ENCODE data around the gene TMEM190. TPM values are rescaled to one million over a fixed set of nuclear protein-coding genes. Genes with fewer than 3 reads are reported as not detected.

Gene TMEM190
- total and polyA plus RNA-seq, 9 of the 15 experiments (the other 6 are each of a cell fraction or from before 2014, with no cell fraction given): not detected

GRCh38 chr19:55391191-55391670 is 14.6 kb downstream of the TMEM190 start (continued):
- TF ChIP-seq CCNT2 (IDR thresholded peaks at IDR 0.05; ENCODE audit: borderline replicate concordance, extremely low read depth, insufficient read length, low read depth, low read length): no peak
- TF ChIP-seq THAP12 (CRISPR knock-in tag; IDR thresholded peaks at IDR 0.05): 0 out of 2 replicates have a peak, but pooled peaks have one; percentile 15
- TF ChIP-seq BCOR (IDR thresholded peaks at IDR 0.05): peak; percentile 87
- no peak for TF ChIP-seq NCOA1 (IDR thresholded peaks at IDR 0.05; ENCODE audit: low read depth)
- TF ChIP-seq ZSCAN29 (IDR thresholded peaks at IDR 0.05): 0 out of 2 replicates have a peak, but pooled peaks have one; percentile 17

- Histone ChIP-seq H2AFZ (ENCODE audit: low read depth, low read length) (no peak overlapping the region), H3K9me1 (ENCODE audit: control insufficient read depth, insufficient read depth, low read length) (peaks cover 19% of the 10 kb centered on the region), H3K4me2 (ENCODE audit: insufficient read depth, low read length) (no peak overlapping the region), H3K9ac (ENCODE audit: insufficient read depth in 1 of 2, low read depth in 2 of 2, low read length in 2 of 2) (no peak overlapping the region), H3K36me3 (ENCODE audit: control insufficient read depth, insufficient read depth, low read length) (peaks cover 45% of the 10 kb centered on the region), H3K27ac (ENCODE audit: extremely low read depth, low read depth, low read length) (no peak overlapping the region), H3K79me2 (ENCODE audit: control insufficient read depth, insufficient read depth, low read length) (peaks cover 30% of the 10 kb centered on the region), H3K9me3 (replicated peaks; ENCODE audit: control insufficient read depth, insufficient read depth, low read depth, low read length) (no peaks in the 10 kb centered on the region), H4K20me1 (replicated peaks; ENCODE audit: control insufficient read depth, insufficient read depth, low read length) (peaks cover 45% of the 10 kb centered on the region), H3K4me1 (replicated peaks in 1 of 2; ENCODE audit: control insufficient read depth in 2 of 2, insufficient read depth in 2 of 2, low read length in 2 of 2) (peaks cover 43 to 55% of the 10 kb centered on the region in 2 experiments), H3K27me3 (ENCODE audit: control insufficient read depth in 2 of 2, insufficient read depth in 2 of 2, low read length in 2 of 2) (no peaks in the 10 kb centered on the region), H3K4me3 (no peak overlapping the region)
- FAIRE-seq (no peak), ATAC-seq (no peak), DNase-seq (ENCODE audit: extremely low read depth in 1 of 4, low spot score in 3 of 4) (no peak)
- WGBS (ENCODE audit: insufficient coverage, low coverage, missing lambda C conversion rate): 54% methylated on average over 15 of the region's 18 CpGs
- no TSS peak for BruUV-seq (replicated peaks)
- intact Hi-C loops (cut with micrococcal nuclease): no loop called here
- no peak for TF ChIP-seq ZNF785 (CRISPR knock-in tag; IDR thresholded peaks at IDR 0.05)
- TF ChIP-seq ZNF766 (CRISPR knock-in tag; conservative IDR thresholded peaks at IDR 0.05): no peak
- peak; percentile 43; the same call in 1 of the 2 replicates for TF ChIP-seq POLR2A (conservative IDR thresholded peaks at IDR 0.05)
- no peak for TF ChIP-seq USF1 (CRISPR knock-in tag; IDR thresholded peaks at IDR 0.05)
- no peak for TF ChIP-seq KLF1 (tag; IDR thresholded peaks at IDR 0.05)
- TF ChIP-seq NR0B1 (IDR thresholded peaks at IDR 0.05; ENCODE audit: partially characterized antibody): no peak
- TF ChIP-seq ZNF121 (CRISPR knock-in tag; conservative IDR thresholded peaks at IDR 0.05): peak; percentile 82
- TF ChIP-seq EP300 (IDR thresholded peaks at IDR 0.05; ENCODE audit: low read length): no peak
- TF ChIP-seq DNMT1 (IDR thresholded peaks at IDR 0.05): no peak
- no peak for TF ChIP-seq PRMT5 (CRISPR knock-in tag; IDR thresholded peaks at IDR 0.05)
- no peak for TF ChIP-seq DMBX1 (CRISPR knock-in tag; IDR thresholded peaks at IDR 0.05; ENCODE audit: borderline replicate concordance)
- TF ChIP-seq CEBPB (tag; IDR thresholded peaks at IDR 0.05): peak; percentile 50; the same call in 1 of the 2 replicates
- ChIA-PET CTCF (ENCODE audit: low intra/inter-chr PET ratio) (no interaction called here), POLR2A (interaction anchor here (0.6 to 12.9 kb wide), 3 partner anchors 7 to 95 kb away, joined by 3 to 195 read pairs (median 97); partner anchors contain the start of gene UBE2S)
- in situ Hi-C loops (cut with MboI): no loop called here
Observed at GRCh38 chr19:55391702-55392615, 15.3 kb downstream of the TMEM190 start.

Data from K562 (cell line).